ENCODE data around the gene ZBTB49.
"Not testable (repeated sequence)": the region's sequence is repeated elsewhere in the genome, so short reads cannot be mapped to it uniquely, and the experiment has no call there.

ZBTB49 gene

GRCh38 chr4:4326166-4326565, 36.1 kb downstream of the ZBTB49 start:
- no peak for DNase-seq (ENCODE audit: low read depth)

GRCh38 chr4:4327652-4328121, 37.6 kb downstream of the ZBTB49 start:
- no peak for DNase-seq (ENCODE audit: low read depth)

- DNase-seq (ENCODE audit: low read depth): no peak
Observed at GRCh38 chr4:4328206-4328605, 38.2 kb downstream of the ZBTB49 start.

- no peak for DNase-seq (ENCODE audit: low read depth)
Observed at GRCh38 chr4:4328840-4329239, 38.8 kb downstream of the ZBTB49 start.

- DNase-seq (ENCODE audit: low read depth): no peak
Observed at GRCh38 chr4:4329496-4329895, 39.4 kb downstream of the ZBTB49 start.

- no peak for DNase-seq (ENCODE audit: low read depth)
Observed at GRCh38 chr4:4330794-4331193, 40.7 kb downstream of the ZBTB49 start.

- DNase-seq (ENCODE audit: low read depth): no peak
Observed at GRCh38 chr4:4332529-4332928, 42.5 kb downstream of the ZBTB49 start.

- peak; percentile 54 for DNase-seq (ENCODE audit: low read depth)
Observed at GRCh38 chr4:4333265-4333706, 43.2 kb downstream of the ZBTB49 start.

- DNase-seq (ENCODE audit: low read depth): peak; percentile 11
Observed at GRCh38 chr4:4334798-4335520, 44.9 kb downstream of the ZBTB49 start.

GRCh38 chr4:4338210-4339001, 48.4 kb downstream of the ZBTB49 start:
- DNase-seq (ENCODE audit: low read depth): no peak

- no peak for DNase-seq (ENCODE audit: low read depth)
Observed at GRCh38 chr4:4339504-4340085, 49.5 kb downstream of the ZBTB49 start.

GRCh38 chr4:4341861-4342650, 52.0 kb downstream of the ZBTB49 start:
- no peak for DNase-seq (ENCODE audit: low read depth)

- DNase-seq (ENCODE audit: low read depth): no peak
Observed at GRCh38 chr4:4343038-4343437, 53.0 kb downstream of the ZBTB49 start.

GRCh38 chr4:4344915-4345527, 55.0 kb downstream of the ZBTB49 start:
- DNase-seq (ENCODE audit: low read depth): no peak

GRCh38 chr4:4347585-4347984, 57.5 kb downstream of the ZBTB49 start:
- no peak for DNase-seq (ENCODE audit: low read depth)

GRCh38 chr4:4348585-4348984, 58.5 kb downstream of the ZBTB49 start:
- DNase-seq (ENCODE audit: low read depth): not testable (repeated sequence)

GRCh38 chr4:4349867-4350266, 59.8 kb downstream of the ZBTB49 start:
- no peak for DNase-seq (ENCODE audit: low read depth)

- DNase-seq (ENCODE audit: low read depth): no peak
Observed at GRCh38 chr4:4350909-4351308, 60.9 kb downstream of the ZBTB49 start.

GRCh38 chr4:4355302-4355701, 65.3 kb downstream of the ZBTB49 start:
- no peak for DNase-seq (ENCODE audit: low read depth)

- no peak for DNase-seq (ENCODE audit: low read depth)
Observed at GRCh38 chr4:4356106-4357041, 66.3 kb downstream of the ZBTB49 start.
